GM19468 (cell line): ENCODE measurements around the gene STRN4.
"Not testable (repeated sequence)": the region's sequence is repeated elsewhere in the genome, so short reads cannot be mapped to it uniquely, and the experiment has no call there.

Source experiments
- ATAC-seq: cut with Tn5 transposase; IDR thresholded peaks from one replicate; pipeline ENCODE4 v1.9.1; 2021; ENCODE audit warnings: mild to moderate bottlenecking, moderate library complexity, moderate number of reproducible peaks; ENCODE audit not compliant: unreplicated experiment; ENCODE audit errors: extremely low read depth

Gene STRN4

GRCh38 chr19:46773018-46773399, 26.8 kb upstream of the STRN4 start:
- no peak for ATAC-seq

GRCh38 chr19:46772170-46773017, 26.1 kb upstream of the STRN4 start:
- ATAC-seq, result no peak

GRCh38 chr19:46768746-46769145, 22.5 kb upstream of the STRN4 start:
- not testable (repeated sequence) for ATAC-seq

GRCh38 chr19:46766569-46767317, 20.5 kb upstream of the STRN4 start:
- ATAC-seq, result no peak

- ATAC-seq, result no peak
These were observed 18.6 kb upstream of the STRN4 start for GRCh38 chr19:46764817-46765291.

GRCh38 chr19:46762245-46762890, 16.1 kb upstream of the STRN4 start:
- ATAC-seq, result no peak

GRCh38 chr19:46761418-46761831, 15.2 kb upstream of the STRN4 start:
- ATAC-seq, result no peak

- ATAC-seq, result not testable (repeated sequence)
These were observed 14.6 kb upstream of the STRN4 start for GRCh38 chr19:46760897-46761296.

- ATAC-seq, result no peak
These were observed 14.1 kb upstream of the STRN4 start for GRCh38 chr19:46760363-46760762.

- no peak for ATAC-seq
These were observed 13.6 kb upstream of the STRN4 start for GRCh38 chr19:46759817-46760333.

- ATAC-seq, result no peak
These were observed 13.0 kb upstream of the STRN4 start for GRCh38 chr19:46759206-46759605.

- no peak for ATAC-seq
These were observed 10.3 kb upstream of the STRN4 start for GRCh38 chr19:46756544-46756888.

GRCh38 chr19:46755853-46756543, 9.7 kb upstream of the STRN4 start:
- ATAC-seq, result no peak

GRCh38 chr19:46755077-46755852, 9.0 kb upstream of the STRN4 start:
- ATAC-seq, result no peak

- ATAC-seq, result no peak
These were observed 7.3 kb upstream of the STRN4 start for GRCh38 chr19:46753420-46754155.

GRCh38 chr19:46748325-46749109, 2.3 kb upstream of the STRN4 start:
- no peak for ATAC-seq

GRCh38 chr19:46745521-46746280, 549 bp downstream of the STRN4 start, which contains the start of gene FKRP:
Gene FKRP (plus strand): TSS chr19:46746057. CDS start chr19:46755451, 9,394 bp downstream.
- ATAC-seq, result no peak
